22Rv1 (cell line): ENCODE data around the gene LUC7L2.

Experiments used
- H3K27ac ChIP-seq: fragments of 450-650 bp; 2 replicates; pipeline ENCODE4 v1.5.1; 2017
- CTCF ChIP-seq: fragments of 450-650 bp; IDR thresholded peaks from 2 replicates; pipeline ENCODE4 v1.5.1; 2017; ENCODE audit warnings: mild to moderate bottlenecking
- ZFX ChIP-seq: fragments of 450-650 bp; IDR thresholded peaks from 2 replicates; pipeline ENCODE4 v1.6.1; 2017; ENCODE audit warnings: antibody characterized with exemption, borderline replicate concordance

Gene LUC7L2

GRCh38 chr7:139471740-139472353 lies 112.2 kb downstream of the LUC7L2 start:
- TF ChIP-seq ZFX: no peak
- TF ChIP-seq CTCF: no peak
- no peak overlapping the region for H3K27ac ChIP-seq
